NOMO-1 treated with dmso at 0.1 percent for 144 hours (cell line): Measurements from ENCODE around the gene PRKCE.
A peak's percentile ranks its signal among the peaks of the same experiment; 100 is the strongest.
"Not testable (repeated sequence)": the region's sequence is repeated elsewhere in the genome, so short reads cannot be mapped to it uniquely, and the experiment has no call there.

Source experiments
- DNase-seq: peaks from one replicate; lab custom pipeline; 2025; ENCODE audit not compliant: unreplicated experiment; lab: John Stamatoyannopoulos, UW

PRKCE gene

GRCh38 chr2:46200861-46201605 lies 549.6 kb downstream of the PRKCE start:
- no peak for DNase-seq

- DNase-seq: no peak
Measured at GRCh38 chr2:46202453-46202852, 551.0 kb downstream of the PRKCE start.

- DNase-seq: no peak
Measured at GRCh38 chr2:46202987-46203386, 551.5 kb downstream of the PRKCE start.

GRCh38 chr2:46203636-46204035 lies 552.2 kb downstream of the PRKCE start:
- DNase-seq: not testable (repeated sequence)

- DNase-seq: no peak
Measured at GRCh38 chr2:46207591-46207990, 556.1 kb downstream of the PRKCE start.

GRCh38 chr2:46208766-46209165 lies 557.3 kb downstream of the PRKCE start:
- no peak for DNase-seq

GRCh38 chr2:46210063-46210462 lies 558.6 kb downstream of the PRKCE start:
- no peak for DNase-seq

- DNase-seq: no peak
Measured at GRCh38 chr2:46211461-46211860, 560.0 kb downstream of the PRKCE start.

GRCh38 chr2:46213906-46214305 lies 562.4 kb downstream of the PRKCE start:
- no peak for DNase-seq

- no peak for DNase-seq
Measured at GRCh38 chr2:46216213-46216612, 564.7 kb downstream of the PRKCE start.

GRCh38 chr2:46223514-46223913 lies 572.0 kb downstream of the PRKCE start:
- DNase-seq: peak; percentile 31

- DNase-seq: no peak
Measured at GRCh38 chr2:46225150-46225625, 573.7 kb downstream of the PRKCE start.

GRCh38 chr2:46225730-46226129 lies 574.3 kb downstream of the PRKCE start:
- DNase-seq: no peak

- no peak for DNase-seq
Measured at GRCh38 chr2:46226620-46227019, 575.1 kb downstream of the PRKCE start.

- DNase-seq: no peak
Measured at GRCh38 chr2:46227022-46227421, 575.5 kb downstream of the PRKCE start.

GRCh38 chr2:46227674-46228289 lies 576.3 kb downstream of the PRKCE start:
- DNase-seq: no peak

GRCh38 chr2:46229134-46230063 lies 577.9 kb downstream of the PRKCE start:
- DNase-seq: peak; percentile 44

GRCh38 chr2:46230115-46230571 lies 578.7 kb downstream of the PRKCE start:
- peak; percentile 34 for DNase-seq

GRCh38 chr2:46230677-46231425 lies 579.4 kb downstream of the PRKCE start:
- no peak for DNase-seq

GRCh38 chr2:46231721-46232120 lies 580.2 kb downstream of the PRKCE start:
- no peak for DNase-seq

- DNase-seq: no peak
Measured at GRCh38 chr2:46232860-46233259, 581.4 kb downstream of the PRKCE start.
